Loucy (cell line): ENCODE measurements around the gene RAPGEF5.

Source experiments
- H2AFZ ChIP-seq: fragments of 200-600 bp; sonication (generic); 2 replicates; pipeline ENCODE4 v1.6.0; 2016; ENCODE audit warnings: antibody characterized with exemption, mild to moderate bottlenecking, low read length, moderate library complexity
- H3F3A ChIP-seq: fragments of 200-600 bp; 2 replicates; pipeline ENCODE4 v1.6.0; 2016; ENCODE audit warnings: antibody characterized with exemption, low read depth, mild to moderate bottlenecking
- H3K27me3 ChIP-seq: fragments of 200-600 bp; sonication (generic); 2 replicates; pipeline ENCODE4 v1.6.1; 2014; ENCODE audit warnings: low read length, mild to moderate bottlenecking; ENCODE audit not compliant: insufficient read depth, poor library complexity, severe bottlenecking
- H3K36me3 ChIP-seq: fragments of 200-600 bp; sonication (generic); 2 replicates; pipeline ENCODE4 v1.6.1; 2016; ENCODE audit warnings: low read length; ENCODE audit not compliant: insufficient read depth
- H3K4me1 ChIP-seq: fragments of 200-600 bp; sonication (generic); 2 replicates; pipeline ENCODE4 v1.5.1; 2014; ENCODE audit warnings: low read length, mild to moderate bottlenecking; ENCODE audit not compliant: insufficient read depth, poor library complexity, severe bottlenecking
- H3K4me2 ChIP-seq: fragments of 200-600 bp; sonication (generic); 2 replicates; pipeline ENCODE4 v1.6.0; 2014; ENCODE audit warnings: antibody characterized with exemption, low read length, low read depth, mild to moderate bottlenecking; ENCODE audit not compliant: poor library complexity, severe bottlenecking
- H3K4me3 ChIP-seq: fragments of 200-600 bp; sonication (generic); 2 replicates; pipeline ENCODE4 v1.5.1; 2014; ENCODE audit warnings: low read length, mild to moderate bottlenecking, mixed read lengths; ENCODE audit not compliant: poor library complexity, severe bottlenecking
- H3K79me2 ChIP-seq: fragments of 200-600 bp; sonication (generic); 2 replicates; pipeline ENCODE4 v1.6.1; 2014; ENCODE audit warnings: low read length; ENCODE audit not compliant: insufficient read depth
- H3K9ac ChIP-seq: fragments of 200-600 bp; sonication (generic); 2 replicates; pipeline ENCODE4 v1.6.0; 2014; ENCODE audit warnings: mild to moderate bottlenecking, low read depth, low read length, moderate library complexity; ENCODE audit not compliant: poor library complexity, severe bottlenecking
- H3K9me2 ChIP-seq: fragments of 200-600 bp; sonication (generic); replicated peaks from 2 replicates; pipeline ENCODE4 v1.6.1; 2016; ENCODE audit warnings: low read depth, low read length, mixed read lengths
- H3K9me3 ChIP-seq: fragments of 200-600 bp; sonication (generic); 2 replicates; pipeline ENCODE4 v1.6.1; 2014; ENCODE audit warnings: mild to moderate bottlenecking, antibody characterized with exemption, low read length, low read depth; ENCODE audit not compliant: insufficient read depth
- H4K20me1 ChIP-seq: fragments of 200-600 bp; sonication (generic); 2 replicates; pipeline ENCODE4 v1.6.0; 2014; ENCODE audit warnings: antibody characterized with exemption, low read length, mild to moderate bottlenecking; ENCODE audit not compliant: insufficient read depth, poor library complexity, severe bottlenecking
- EZH2phosphoT487 ChIP-seq: fragments of 200-600 bp; IDR thresholded peaks from 2 replicates; pipeline ENCODE4 v1.6.1; 2018; ENCODE audit warnings: antibody characterized with exemption, mild to moderate bottlenecking, moderate library complexity, borderline replicate concordance
- TF ChIP-seq, protein P1 (sequence below): fragments of 200-600 bp; sonication (generic); conservative IDR thresholded peaks from 2 replicates; pipeline ENCODE4 v1.5.1; 2014; ENCODE audit warnings: mild to moderate bottlenecking, antibody characterized with exemption, low read length

RAPGEF5 gene

GRCh38 chr7:22151901-22152300 lies 205.1 kb downstream of the RAPGEF5 start:
- Histone ChIP-seq H3K27me3 (no peaks in the 10 kb centered on the region), H3K9me3 (no peaks in the 10 kb centered on the region), H3K4me2 (no peak overlapping the region), H3K36me3 (peaks cover 9% of the 10 kb centered on the region; the same call in 1 of the 2 replicates), H3F3A (no peaks in the 10 kb centered on the region), H3K4me3 (no peak overlapping the region), H3K4me1 (peaks cover 23% of the 10 kb centered on the region), H3K9ac (no peak overlapping the region), H4K20me1 (no peaks in the 10 kb centered on the region), H3K79me2 (no peaks in the 10 kb centered on the region), H3K9me2 (no peaks in the 10 kb centered on the region), H2AFZ (no peak overlapping the region)
- no peak for TF ChIP-seq EZH2phosphoT487
- TF ChIP-seq, protein P1, sequence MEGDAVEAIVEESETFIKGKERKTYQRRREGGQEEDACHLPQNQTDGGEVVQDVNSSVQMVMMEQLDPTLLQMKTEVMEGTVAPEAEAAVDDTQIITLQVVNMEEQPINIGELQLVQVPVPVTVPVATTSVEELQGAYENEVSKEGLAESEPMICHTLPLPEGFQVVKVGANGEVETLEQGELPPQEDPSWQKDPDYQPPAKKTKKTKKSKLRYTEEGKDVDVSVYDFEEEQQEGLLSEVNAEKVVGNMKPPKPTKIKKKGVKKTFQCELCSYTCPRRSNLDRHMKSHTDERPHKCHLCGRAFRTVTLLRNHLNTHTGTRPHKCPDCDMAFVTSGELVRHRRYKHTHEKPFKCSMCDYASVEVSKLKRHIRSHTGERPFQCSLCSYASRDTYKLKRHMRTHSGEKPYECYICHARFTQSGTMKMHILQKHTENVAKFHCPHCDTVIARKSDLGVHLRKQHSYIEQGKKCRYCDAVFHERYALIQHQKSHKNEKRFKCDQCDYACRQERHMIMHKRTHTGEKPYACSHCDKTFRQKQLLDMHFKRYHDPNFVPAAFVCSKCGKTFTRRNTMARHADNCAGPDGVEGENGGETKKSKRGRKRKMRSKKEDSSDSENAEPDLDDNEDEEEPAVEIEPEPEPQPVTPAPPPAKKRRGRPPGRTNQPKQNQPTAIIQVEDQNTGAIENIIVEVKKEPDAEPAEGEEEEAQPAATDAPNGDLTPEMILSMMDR: no peak

GRCh38 chr7:22150221-22150620 lies 206.7 kb downstream of the RAPGEF5 start:
- no peaks in the 10 kb centered on the region for H3K9me3 ChIP-seq
- H2AFZ ChIP-seq: no peak overlapping the region
- no peak overlapping the region for H3K9ac ChIP-seq
- H3K27me3 ChIP-seq: no peaks in the 10 kb centered on the region
- H3K9me2 ChIP-seq: no peaks in the 10 kb centered on the region
- H3K4me2 ChIP-seq: no peak overlapping the region
- no peak overlapping the region for H3K4me3 ChIP-seq
- no peak for TF ChIP-seq EZH2phosphoT487
- TF ChIP-seq, protein P1: no peak
- no peaks in the 10 kb centered on the region for H3F3A ChIP-seq
- peaks cover 23% of the 10 kb centered on the region for H3K4me1 ChIP-seq
- H3K79me2 ChIP-seq: no peaks in the 10 kb centered on the region
- no peaks in the 10 kb centered on the region; the same call in 1 of the 2 replicates for H3K36me3 ChIP-seq
- H4K20me1 ChIP-seq: no peaks in the 10 kb centered on the region

GRCh38 chr7:22147868-22148267 lies 209.1 kb downstream of the RAPGEF5 start:
- H3K9me2 ChIP-seq: no peaks in the 10 kb centered on the region
- H3K4me2 ChIP-seq: no peak overlapping the region
- H3K4me1 ChIP-seq: peaks cover 1% of the 10 kb centered on the region
- no peak overlapping the region for H2AFZ ChIP-seq
- no peak overlapping the region for H3K9ac ChIP-seq
- H3K4me3 ChIP-seq: no peak overlapping the region
- peaks cover 3% of the 10 kb centered on the region; the same call in 1 of the 2 replicates for H3K36me3 ChIP-seq
- H3K27me3 ChIP-seq: no peaks in the 10 kb centered on the region
- no peak for TF ChIP-seq EZH2phosphoT487
- TF ChIP-seq, protein P1: no peak
- H4K20me1 ChIP-seq: no peaks in the 10 kb centered on the region
- no peaks in the 10 kb centered on the region for H3K9me3 ChIP-seq
- H3F3A ChIP-seq: no peaks in the 10 kb centered on the region
- no peaks in the 10 kb centered on the region for H3K79me2 ChIP-seq
